ENCODE measurements around the gene IFT88.
"Not testable (repeated sequence)": the region's sequence is repeated elsewhere in the genome, so short reads cannot be mapped to it uniquely, and the experiment has no call there.

The IFT88 gene

DNA sequence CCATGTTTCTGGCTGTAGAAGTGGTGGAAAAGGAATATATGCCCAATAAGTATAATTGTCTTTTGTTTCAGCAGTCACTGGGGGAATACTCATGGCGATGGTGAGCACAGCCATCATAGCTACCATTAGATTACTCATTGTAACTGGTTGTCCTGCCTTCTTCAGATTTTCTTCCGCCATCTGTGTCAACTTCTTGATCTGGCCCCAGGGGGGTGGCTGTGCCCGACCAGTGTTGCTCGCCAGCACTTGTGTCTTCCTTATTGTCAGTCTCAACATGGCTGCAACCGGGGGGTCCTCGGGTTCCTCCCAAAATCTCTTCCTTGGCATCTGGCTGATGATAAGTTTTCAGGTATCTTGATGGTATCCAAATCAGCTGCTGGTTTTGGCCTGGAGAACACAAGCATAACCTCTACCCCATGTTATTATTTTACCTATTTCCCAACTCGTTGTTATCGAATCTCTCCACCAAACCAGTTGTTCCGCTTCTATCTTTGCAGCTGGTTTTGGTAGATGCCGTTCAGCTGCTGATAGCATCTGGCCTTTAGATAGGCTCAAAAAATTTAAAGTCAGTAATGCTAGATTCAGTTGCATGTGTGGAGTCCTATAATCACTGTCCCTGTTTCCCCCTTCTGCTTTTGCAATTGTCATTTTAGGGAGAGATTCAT is 113.6 kb downstream of the IFT88 start:
- in situ Hi-C loops (cut with MboI; ENCODE audit: low pct_unique_long_range_greater_than_20kb, low sequenced_read_pairs): no loop called here
- no peak for DNase-seq

DNA sequence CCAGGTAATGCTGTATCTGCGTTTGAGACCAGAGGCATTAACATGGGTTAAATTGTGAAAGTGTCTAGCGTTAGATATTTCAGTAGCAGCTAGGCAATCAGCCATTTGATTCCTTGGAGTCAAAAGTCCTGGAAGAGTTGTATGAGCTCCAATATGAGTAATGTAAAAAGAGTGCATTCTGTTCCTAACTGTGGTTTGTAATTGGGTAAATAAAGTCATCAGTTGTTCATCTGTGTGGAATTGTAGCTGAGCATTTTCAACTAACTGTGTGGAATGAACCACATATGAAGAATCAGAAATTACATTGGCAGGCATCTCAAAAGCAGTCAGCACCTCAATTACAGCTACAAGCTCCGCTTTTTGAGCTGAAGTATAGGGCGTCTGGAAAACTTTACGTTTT is 114.5 kb downstream of the IFT88 start:
- DNase-seq; in situ Hi-C loops (cut with MboI; ENCODE audit: low pct_unique_long_range_greater_than_20kb, low sequenced_read_pairs): not testable (repeated sequence)

DNA sequence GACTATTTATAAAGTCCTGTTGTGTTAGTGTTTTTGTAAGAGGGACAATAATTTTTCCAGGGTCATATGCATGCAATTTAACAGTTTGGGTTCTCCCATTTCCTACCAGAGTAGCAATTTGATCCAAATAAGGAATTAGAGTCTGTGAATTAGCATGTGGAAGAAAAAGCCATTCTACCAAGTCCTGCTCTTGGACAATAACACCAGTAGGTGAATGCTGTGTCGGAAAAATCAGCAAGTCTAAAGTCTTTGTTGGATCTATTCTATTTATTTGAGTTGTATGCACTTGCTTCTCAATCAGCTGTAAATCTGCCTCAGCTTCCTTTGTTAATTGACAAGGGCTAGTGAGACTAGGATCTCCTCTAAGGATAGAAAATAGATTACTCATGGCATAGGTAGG is 115.1 kb downstream of the IFT88 start:
- in situ Hi-C loops (cut with MboI; ENCODE audit: low pct_unique_long_range_greater_than_20kb, low sequenced_read_pairs): no loop called here
- no peak for DNase-seq

DNA sequence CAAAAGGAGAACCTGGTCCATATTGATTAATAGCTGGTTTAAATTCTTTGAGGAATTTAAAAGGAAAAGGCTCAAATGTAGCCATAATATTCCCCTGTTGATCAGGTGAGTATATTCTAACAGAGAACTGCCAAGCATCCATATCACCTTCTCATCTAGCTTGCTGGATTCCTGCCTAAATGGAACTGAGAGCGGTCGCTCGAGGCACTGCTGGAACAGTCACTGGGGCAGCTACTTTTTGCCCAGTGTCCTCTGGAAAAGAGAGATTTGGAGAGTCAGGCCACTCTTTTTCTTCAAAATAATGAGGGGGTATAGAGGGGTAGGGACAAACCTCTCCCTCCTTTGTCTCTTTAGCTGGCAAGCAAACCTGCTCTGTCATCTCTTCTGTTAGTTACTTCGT is 117.1 kb downstream of the IFT88 start:
- DNase-seq: no peak
- in situ Hi-C loops (cut with MboI; ENCODE audit: low pct_unique_long_range_greater_than_20kb, low sequenced_read_pairs): no loop called here

DNA sequence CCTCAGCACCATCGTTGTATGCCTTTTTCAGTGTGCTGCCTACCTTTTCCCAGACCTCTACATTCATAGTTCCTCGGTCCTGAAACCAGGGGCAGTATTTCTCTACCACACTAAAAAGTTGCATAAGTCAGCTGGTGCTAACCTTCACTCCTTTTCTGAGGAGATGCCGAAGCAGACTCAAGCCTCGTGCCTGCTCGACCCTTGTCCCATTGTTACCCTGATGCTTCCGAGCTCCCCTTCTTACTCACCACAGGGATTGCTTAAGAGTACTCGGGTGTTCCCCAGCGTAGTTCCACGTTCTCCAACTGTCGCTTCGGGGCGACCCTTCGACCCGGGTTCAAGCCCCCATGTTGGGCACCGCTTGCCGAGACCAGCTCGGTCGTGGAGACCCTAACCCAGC is 117.6 kb downstream of the IFT88 start:
- in situ Hi-C loops (cut with MboI; ENCODE audit: low pct_unique_long_range_greater_than_20kb, low sequenced_read_pairs): no loop called here
- DNase-seq: no peak

DNA sequence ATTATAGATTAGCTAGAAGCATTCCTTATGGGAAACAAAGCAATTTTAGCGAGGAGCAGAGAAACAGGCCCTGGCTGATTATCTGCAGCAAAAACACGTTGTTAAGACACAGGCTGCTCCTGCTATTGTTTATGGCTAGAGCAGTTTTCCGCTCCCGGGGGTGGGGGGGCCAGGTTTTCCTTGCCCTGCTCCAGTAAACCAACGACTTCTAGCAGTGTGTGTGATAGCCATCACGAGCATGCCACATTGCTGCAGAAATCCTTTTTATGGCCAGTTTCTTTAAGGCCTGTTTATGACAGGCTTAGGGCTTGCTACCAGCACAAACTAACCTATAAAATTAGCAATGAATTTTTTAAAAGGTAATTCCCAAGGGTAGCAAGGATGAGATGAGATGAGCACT is 118.1 kb downstream of the IFT88 start:
- DNase-seq: no peak
- in situ Hi-C loops (cut with MboI; ENCODE audit: low pct_unique_long_range_greater_than_20kb, low sequenced_read_pairs): no loop called here

DNA sequence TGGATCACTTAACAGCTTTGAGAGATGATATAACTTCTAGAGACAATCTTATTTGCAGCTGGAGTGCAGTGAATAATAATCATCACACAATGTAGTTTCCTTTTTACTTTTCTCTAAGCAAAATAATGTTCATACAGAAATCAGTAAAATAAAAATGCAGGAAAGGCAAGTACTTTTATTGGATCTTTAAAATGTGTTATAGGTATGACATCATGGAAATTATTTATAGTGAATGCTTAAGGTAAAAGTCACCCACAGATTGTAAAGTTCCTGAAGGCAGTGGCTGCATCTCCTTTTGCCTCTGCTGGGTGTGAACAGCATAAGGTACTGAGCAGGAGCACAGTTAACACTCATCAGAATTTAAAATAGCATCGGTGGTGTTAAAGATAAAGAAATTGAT is 119.2 kb downstream of the IFT88 start:
- in situ Hi-C loops (cut with MboI; ENCODE audit: low pct_unique_long_range_greater_than_20kb, low sequenced_read_pairs): no loop called here
- no peak for DNase-seq

DNA sequence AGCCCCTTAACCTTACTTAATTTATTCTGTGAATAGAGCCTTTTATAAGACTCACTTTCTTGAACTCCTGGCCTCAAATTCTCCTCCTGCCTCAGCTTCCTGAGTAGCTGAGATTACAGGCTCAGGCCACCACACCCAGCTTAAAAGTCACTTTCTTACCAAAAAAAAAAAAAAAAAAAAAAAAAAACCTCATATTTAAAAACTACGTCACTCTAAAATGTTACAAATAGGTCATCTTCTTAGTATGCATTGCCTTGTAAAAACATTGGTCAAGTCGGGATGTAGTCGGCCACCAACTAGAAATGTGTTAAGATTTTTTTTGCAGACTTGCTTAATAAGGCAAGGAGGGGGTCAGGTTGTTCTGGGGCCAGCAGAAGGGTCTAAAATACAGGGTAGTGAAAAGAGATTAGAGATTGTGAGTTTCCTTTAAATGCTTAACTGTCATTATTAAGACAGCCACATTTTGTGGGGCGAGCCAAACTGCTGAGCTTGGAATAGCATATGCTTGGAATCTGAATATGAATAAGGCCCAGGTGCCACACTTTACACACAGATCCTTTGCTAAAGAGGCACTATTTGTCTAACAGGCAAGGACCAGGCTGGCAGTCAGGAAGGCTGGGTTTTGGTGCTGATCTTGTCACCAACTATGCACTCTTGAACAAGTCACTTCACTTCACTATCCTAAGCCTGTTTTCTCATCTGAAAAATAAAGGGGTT is 120.1 kb downstream of the IFT88 start:
- in situ Hi-C loops (cut with MboI; ENCODE audit: low pct_unique_long_range_greater_than_20kb, low sequenced_read_pairs): no loop called here
- DNase-seq: no peak

DNA sequence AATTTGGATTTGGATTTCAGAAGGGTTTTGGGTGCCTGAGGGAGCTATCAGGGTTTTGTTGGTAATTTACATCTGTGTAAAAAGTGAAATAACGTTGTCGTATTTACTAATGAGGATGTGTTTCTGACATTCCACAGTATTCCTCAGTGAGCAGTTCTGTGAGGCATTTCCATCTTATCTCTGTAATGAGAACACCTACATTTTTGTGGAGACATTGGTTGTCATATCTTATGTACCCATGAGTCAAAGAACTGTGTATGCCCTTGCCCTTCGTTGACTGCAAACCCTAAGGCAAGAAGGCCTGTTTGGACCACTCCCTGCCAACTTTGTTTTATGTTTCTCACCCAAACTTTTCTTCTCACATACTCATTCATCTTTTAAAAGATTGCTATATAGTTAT is 122.3 kb downstream of the IFT88 start:
- in situ Hi-C loops (cut with MboI; ENCODE audit: low pct_unique_long_range_greater_than_20kb, low sequenced_read_pairs): no loop called here
- no peak for DNase-seq

DNA sequence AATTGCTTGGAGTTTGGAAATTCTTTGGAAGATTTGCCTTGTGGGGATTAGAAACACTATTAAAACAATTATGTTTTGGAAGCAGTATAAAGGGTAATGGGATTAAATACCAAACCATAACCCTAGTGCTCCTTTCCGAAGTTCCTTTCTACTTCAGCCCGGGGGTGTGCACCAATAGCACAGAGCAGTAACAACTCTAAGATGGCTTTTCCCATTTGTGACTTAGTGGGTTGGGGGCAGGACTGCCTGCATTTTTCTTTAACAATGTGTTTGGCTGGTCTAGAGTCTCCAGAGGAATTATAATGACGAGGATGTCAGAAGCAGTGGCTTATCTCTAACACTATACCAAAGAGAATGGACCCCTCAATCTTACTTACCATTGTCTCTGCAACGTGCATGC is 124.7 kb downstream of the IFT88 start:
- in situ Hi-C loops (cut with MboI; ENCODE audit: low pct_unique_long_range_greater_than_20kb, low sequenced_read_pairs): no loop called here
- DNase-seq: no peak

DNA sequence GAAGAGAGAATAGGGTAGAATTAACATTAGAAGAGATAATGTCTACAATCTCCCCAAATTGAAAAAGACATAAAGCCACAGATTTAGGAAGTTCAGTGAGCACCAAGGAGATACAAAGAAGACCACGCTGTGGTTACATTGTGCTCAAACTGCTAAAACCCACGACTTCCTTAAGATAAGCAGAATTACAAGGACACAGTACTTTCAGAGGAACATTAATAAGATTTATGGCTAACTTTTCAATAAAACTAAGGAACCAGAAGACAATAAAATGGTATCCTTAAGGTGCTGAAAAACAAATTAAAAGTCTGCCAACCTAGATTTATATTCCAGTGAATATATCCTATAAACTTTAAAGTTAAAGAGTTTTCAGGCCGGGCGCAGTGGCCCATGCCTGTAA is 129.1 kb downstream of the IFT88 start:
- DNase-seq: peak; percentile 74
- in situ Hi-C loops (cut with MboI; ENCODE audit: low pct_unique_long_range_greater_than_20kb, low sequenced_read_pairs): no loop called here

DNA sequence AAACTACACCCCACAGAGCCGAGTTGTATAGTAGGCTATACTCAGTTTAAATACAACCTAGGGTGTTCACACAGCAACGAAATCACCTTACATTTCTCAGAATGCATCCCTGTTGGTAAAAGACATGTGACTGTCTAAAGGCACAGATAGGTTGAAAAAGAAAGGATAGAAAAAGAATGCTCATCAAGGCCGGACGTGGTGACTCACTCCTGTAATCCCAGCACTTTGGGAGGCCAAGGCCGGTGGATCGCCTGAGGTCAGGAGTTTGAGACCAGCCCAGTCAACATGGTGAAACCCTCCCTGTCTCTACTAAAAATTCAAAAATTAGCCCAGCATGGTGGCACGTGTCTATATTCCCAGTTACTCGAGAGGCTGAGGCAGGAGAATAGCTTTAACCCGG is 132.8 kb downstream of the IFT88 start:
- no peak for DNase-seq
- in situ Hi-C loops (cut with MboI; ENCODE audit: low pct_unique_long_range_greater_than_20kb, low sequenced_read_pairs): no loop called here

DNA sequence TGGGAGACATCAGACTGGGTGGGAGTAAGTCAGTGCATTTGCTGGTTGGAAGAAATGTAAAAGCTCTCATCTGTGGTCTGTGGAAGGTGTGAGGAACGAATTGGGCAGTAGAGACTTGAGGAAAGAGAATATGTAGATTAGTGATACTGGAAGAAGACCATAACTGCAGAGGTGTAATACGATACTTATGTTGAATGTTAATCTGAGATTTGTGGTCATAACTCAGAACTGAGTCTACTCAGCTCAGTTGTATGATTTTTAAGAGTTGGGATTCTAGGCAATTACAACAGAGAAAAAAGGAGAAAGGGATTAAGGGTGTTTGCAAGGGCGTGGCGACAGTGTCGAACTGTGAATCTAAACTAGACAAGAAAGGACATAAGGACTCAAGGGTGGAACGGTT is 133.3 kb downstream of the IFT88 start:
- in situ Hi-C loops (cut with MboI; ENCODE audit: low pct_unique_long_range_greater_than_20kb, low sequenced_read_pairs): no loop called here
- no peak for DNase-seq

DNA sequence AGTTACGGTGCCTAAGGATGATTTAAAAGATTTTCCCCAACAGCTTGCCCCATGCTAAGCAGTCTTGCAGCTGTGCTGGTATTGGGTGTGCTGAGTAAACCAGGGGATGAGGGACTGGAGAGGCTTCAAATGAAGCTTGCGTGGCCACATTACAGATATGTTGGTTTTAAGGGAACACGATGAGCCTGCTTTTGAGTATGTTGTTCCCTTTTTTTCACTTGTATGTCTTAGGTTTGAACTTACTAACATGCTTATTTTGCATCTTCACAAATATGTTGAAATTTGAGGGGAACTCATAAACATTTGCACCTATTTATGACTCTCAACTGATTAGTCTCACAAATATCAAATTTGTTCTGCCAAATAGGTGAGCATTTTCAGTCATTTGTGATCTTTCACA is 134.5 kb downstream of the IFT88 start:
- in situ Hi-C loops (cut with MboI; ENCODE audit: low pct_unique_long_range_greater_than_20kb, low sequenced_read_pairs): no loop called here
- DNase-seq: no peak

DNA sequence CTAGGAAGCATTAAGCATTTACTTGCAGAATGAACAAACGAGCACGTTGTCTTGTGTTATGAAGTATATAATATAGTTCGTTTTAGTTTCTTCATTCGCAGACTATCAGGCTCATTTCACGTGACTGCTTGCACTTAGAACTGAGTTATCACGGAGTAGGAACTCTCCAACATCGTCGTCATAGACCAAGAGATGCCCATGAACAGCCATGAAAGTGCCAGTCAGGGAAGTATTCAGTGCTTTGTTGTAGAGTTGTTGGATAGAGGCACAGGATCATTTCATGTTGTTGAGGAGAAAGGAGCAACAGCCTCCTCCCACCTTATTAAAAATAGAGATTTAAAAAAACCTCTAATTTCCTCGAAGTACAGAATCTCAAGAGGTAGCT is 135.6 kb downstream of the IFT88 start:
- in situ Hi-C loops (cut with MboI; ENCODE audit: low pct_unique_long_range_greater_than_20kb, low sequenced_read_pairs): no loop called here
- DNase-seq: peak; percentile 44

DNA sequence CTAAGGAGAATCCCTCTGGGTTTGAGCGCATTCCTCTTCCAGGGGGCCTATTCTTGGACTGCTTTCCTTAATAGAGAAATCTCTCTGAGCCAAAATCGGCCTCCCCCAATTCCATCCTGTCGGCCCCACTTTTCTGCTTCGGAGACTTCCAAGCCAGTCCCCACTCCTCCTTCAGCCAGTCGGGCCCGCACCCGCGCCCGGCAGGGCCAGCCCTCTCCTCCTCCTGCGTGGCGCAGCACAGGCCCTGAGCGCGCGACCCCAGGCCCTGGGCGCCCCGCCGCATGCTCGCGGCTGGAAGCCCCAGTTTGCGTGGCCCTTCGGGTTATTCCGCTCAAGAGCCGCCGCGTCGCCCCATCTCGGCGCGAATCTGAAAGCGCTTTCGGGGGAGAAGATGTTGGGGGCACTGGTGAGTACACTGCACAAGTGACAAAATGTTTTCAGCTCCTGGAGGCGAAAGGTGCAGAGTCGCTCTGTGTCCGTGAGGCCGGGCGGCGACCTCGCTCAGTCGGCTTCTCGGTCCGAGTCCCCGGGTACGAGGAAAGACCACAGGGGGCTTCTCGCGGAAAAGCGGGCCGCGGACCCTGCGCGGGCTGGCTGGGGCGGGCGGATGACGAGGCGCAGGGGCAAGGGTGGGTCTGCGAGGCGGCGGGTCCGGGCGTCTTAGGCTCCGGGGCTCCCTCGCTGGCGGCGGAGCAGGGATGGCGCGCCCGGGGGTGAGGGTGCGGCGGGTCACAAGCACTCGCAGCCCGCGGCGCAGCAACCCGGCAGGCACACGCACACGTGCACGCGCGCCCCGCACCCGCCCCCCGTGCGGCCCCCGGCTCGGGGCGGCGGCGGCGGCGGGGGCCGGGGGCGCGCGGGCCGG is 136.2 kb downstream of the IFT88 start, which contains the start of gene IL17D:
TSS of gene IL17D (plus strand) at position 785 of the 865 bp plus-strand sequence. CDS start 303 bp downstream, outside the sequence.
- in situ Hi-C loops (cut with MboI; ENCODE audit: low pct_unique_long_range_greater_than_20kb, low sequenced_read_pairs): no loop called here
- peak; percentile 57 for DNase-seq

DNA sequence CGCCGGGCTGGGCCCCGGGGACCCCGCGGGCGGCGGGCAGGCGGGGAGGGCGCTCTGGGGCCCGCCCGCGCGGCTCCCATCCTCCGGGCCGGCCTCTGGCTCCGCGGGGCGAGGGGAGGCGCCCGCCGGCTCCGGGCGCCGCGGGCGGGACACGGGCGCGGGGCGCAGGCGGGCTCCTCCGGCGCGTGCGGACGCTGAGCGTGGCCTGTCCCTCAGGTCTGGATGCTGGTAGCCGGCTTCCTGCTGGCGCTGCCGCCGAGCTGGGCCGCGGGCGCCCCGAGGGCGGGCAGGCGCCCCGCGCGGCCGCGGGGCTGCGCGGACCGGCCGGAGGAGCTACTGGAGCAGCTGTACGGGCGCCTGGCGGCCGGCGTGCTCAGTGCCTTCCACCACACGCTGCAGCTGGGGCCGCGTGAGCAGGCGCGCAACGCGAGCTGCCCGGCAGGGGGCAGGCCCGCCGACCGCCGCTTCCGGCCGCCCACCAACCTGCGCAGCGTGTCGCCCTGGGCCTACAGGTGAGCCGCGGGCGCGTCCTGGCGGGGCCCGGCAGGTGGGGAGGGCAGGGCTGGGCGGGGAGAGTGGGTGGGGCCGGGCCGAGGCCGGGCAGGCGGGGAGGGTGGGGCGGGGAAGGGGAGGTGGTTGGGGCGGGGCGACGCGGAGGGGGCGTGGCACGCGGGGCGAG is 137.0 kb downstream of the IFT88 start:
- DNase-seq: peak; percentile 68
- in situ Hi-C loops (cut with MboI; ENCODE audit: low pct_unique_long_range_greater_than_20kb, low sequenced_read_pairs): no loop called here

DNA sequence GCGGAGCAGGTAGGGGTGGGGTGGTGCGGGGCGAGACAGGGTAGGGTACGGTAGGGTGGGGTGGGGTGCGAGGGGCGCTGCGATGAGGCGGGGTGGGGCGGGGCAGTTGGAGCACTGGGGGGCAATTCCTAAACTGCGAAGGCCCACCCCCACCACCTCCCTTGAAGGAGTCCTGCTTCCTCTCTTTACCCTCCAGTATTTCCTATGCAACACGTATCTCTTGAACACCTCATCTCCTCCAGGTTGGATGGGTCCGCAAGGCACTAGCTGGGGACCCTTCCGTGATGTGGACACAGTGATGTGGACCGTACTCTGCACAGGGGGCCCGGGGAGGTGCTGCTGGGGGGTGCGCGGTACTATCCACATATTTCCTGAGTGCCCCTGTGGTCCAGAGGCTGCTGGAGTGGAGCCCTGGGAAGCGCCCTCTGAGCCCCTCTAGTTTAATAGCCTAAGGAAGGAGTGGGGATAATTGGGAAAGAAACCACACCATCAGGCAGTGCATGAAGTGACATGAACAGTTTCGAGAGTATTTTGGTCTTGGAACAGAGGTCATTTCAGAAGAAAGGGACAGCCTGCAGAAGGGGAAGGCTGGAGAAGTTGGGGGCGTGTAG is 137.6 kb downstream of the IFT88 start:
- in situ Hi-C loops (cut with MboI; ENCODE audit: low pct_unique_long_range_greater_than_20kb, low sequenced_read_pairs): no loop called here
- no peak for DNase-seq

DNA sequence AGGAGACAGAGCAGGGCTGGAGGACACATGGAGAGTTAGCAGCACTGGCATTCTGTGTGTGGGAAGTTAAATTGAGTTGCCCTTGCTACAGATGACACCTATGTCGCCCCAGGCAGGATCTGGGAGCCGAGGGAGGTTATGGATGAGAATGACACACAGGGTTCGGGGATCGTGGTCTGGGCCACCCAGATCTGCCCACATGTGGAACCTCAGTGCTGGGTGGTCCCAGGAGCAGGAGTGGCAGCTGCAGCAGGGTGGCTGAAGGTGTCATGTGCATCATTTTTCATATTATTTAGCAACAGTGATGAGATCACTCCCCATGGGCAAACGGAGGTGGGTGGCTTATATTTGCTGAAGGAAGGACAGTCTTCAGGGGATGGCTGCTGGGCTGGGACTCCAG is 139.7 kb downstream of the IFT88 start:
- DNase-seq: no peak
- in situ Hi-C loops (cut with MboI; ENCODE audit: low pct_unique_long_range_greater_than_20kb, low sequenced_read_pairs): no loop called here

All from KBM-7 (cell line).